HepG2 (cell line): ENCODE measurements around the gene NCOA4. TPM values are rescaled to one million over a fixed set of nuclear protein-coding genes. Genes with fewer than 3 reads are reported as not detected.
"Not testable (repeated sequence)": the region's sequence is repeated elsewhere in the genome, so short reads cannot be mapped to it uniquely, and the experiment has no call there.

ENCODE experiments used
- ATAC-seq: fragments of 200-7000 bp; cut with Tn5 transposase; 3 replicates; pipeline ENCODE4 v1.9.1; 2020; ENCODE audit warnings: mild to moderate bottlenecking, moderate library complexity
- BruUV-seq: library from RNA; stranded (reverse); fragments of 400-500 nt; replicated peaks from 2 replicates; lab custom pipeline; 2021; lab: Mats Ljungman, UMichigan
- CTCF ChIA-PET: fragments of 300-600 bp; formaldehyde crosslinking; extraction: SDS; loops from one replicate; lab custom pipeline; 2021; ENCODE audit warnings: low total read pairs, inconsistent platforms, low intra/inter-chr PET ratio; lab: Yijun Ruan, JAX
- POLR2A ChIA-PET: fragments of 350-600 bp; sonication (Branson Sonifier 250); formaldehyde crosslinking; loops from one replicate; lab custom pipeline; 2020; ENCODE audit warnings: antibody characterized with exemption, inconsistent platforms; lab: Yijun Ruan, JAX
- DNase-seq: peaks from one replicate; pipeline ENCODE4 v3.0.0-alpha.2; 2015; ENCODE audit warnings: low spot score
- FAIRE-seq: peaks from 3 replicates; lab custom pipeline; 2011; peaks lifted over from hg19 to GRCh38; lab: Jason Lieb, UNC
- H2AFZ ChIP-seq: one replicate; pipeline ENCODE4 v1.6.1; 2011; ENCODE audit warnings: low read length, inconsistent platforms
- H3K27ac ChIP-seq: fragments of 300-600 bp; 3 replicates; pipeline ENCODE4 v1.8.0; 2011; ENCODE audit warnings: mixed run types, mild to moderate bottlenecking, mixed read lengths, low read length, inconsistent platforms; ENCODE audit not compliant: insufficient read depth; ENCODE audit errors: extremely low read length
- H3K27me3 ChIP-seq, 2 experiments: fragments of 200-600 bp in 1 of 2; 2 replicates in 1 of 2; 3 replicates in 1 of 2; pipeline versions ENCODE4 v1.6.0 to v1.8.0; 2011; ENCODE audit warnings: low read length in 2 of 2, mild to moderate bottlenecking in 2 of 2, moderate library complexity in 2 of 2, inconsistent platforms in 1 of 2; ENCODE audit not compliant: insufficient read depth in 2 of 2, control insufficient read depth in 1 of 2
- H3K36me3 ChIP-seq, 2 experiments: fragments of 200-600 bp in 1 of 2; replicated peaks in 1 of 2; 2 replicates in 1 of 2; 3 replicates in 1 of 2; pipeline versions ENCODE4 v1.5.1 to v1.8.0; 2011; ENCODE audit warnings: low read length in 2 of 2, inconsistent platforms in 1 of 2; ENCODE audit not compliant: insufficient read depth in 2 of 2, control insufficient read depth in 1 of 2
- H3K4me1 ChIP-seq: 2 replicates; pipeline ENCODE4 v1.5.1; 2012; ENCODE audit warnings: low read length, inconsistent platforms; ENCODE audit not compliant: insufficient read depth
- H3K4me2 ChIP-seq: 2 replicates; pipeline ENCODE4 v1.6.0; 2011; ENCODE audit warnings: low read depth, low read length, inconsistent platforms
- H3K4me3 ChIP-seq, 3 experiments: fragments of 200-600 bp in 1 of 3; sonication (generic), shearing (Covaris generic) in 1 of 3; replicated peaks in 1 of 3; 2 replicates each; pipeline ENCODE4 v1.5.1; 2011 to 2016; ENCODE audit warnings: low read length in 3 of 3, inconsistent platforms in 2 of 3, low read depth in 2 of 3, mild to moderate bottlenecking in 2 of 3, control low read depth in 1 of 3, mixed read lengths in 1 of 3; ENCODE audit not compliant: insufficient read depth in 1 of 3
- H3K79me2 ChIP-seq: one replicate; pipeline ENCODE4 v1.6.1; 2011; ENCODE audit warnings: low read length, inconsistent platforms; ENCODE audit not compliant: insufficient read depth
- H3K9ac ChIP-seq: 2 replicates; pipeline ENCODE4 v1.6.0; 2011; ENCODE audit warnings: mild to moderate bottlenecking, low read depth, low read length, inconsistent platforms; ENCODE audit not compliant: insufficient read depth
- H3K9me3 ChIP-seq: 2 replicates; pipeline ENCODE4 v1.5.1; 2012; ENCODE audit warnings: mild to moderate bottlenecking, low read length
- H4K20me1 ChIP-seq: 2 replicates; pipeline ENCODE4 v1.6.0; 2011; ENCODE audit warnings: inconsistent platforms, mild to moderate bottlenecking, low read length, moderate library complexity; ENCODE audit not compliant: insufficient read depth
- ARNTL ChIP-seq: sonication (generic); formaldehyde crosslinking; IDR thresholded peaks from 2 replicates; pipeline ENCODE4 v1.4.0; 2020; ENCODE audit warnings: mild to moderate bottlenecking, missing genetic modification reagents
- BORCS8-MEF2B ChIP-seq: sonication (generic); formaldehyde crosslinking; IDR thresholded peaks from 2 replicates; pipeline ENCODE4 v1.8.0; 2022; ENCODE audit warnings: mild to moderate bottlenecking, missing genetic modification reagents
- EED ChIP-seq: sonication (generic); formaldehyde crosslinking; IDR thresholded peaks from 2 replicates; pipeline ENCODE4 v1.5.0; 2020; ENCODE audit warnings: mild to moderate bottlenecking, missing genetic modification reagents
- EHMT2 ChIP-seq: fragments of 200-600 bp; sonication (generic); IDR thresholded peaks from 2 replicates; pipeline ENCODE4 v1.7.0; 2017; ENCODE audit warnings: antibody characterized with exemption, low read depth, low read length, borderline replicate concordance
- EP300 ChIP-seq, 3 experiments: sonication (generic) in 1 of 3; formaldehyde crosslinking in 1 of 3; IDR thresholded peaks; 2 replicates each; pipeline versions ENCODE4 v1.5.1 to v1.6.1; 2011 to 2020; ENCODE audit warnings: low read depth in 2 of 3, low read length in 2 of 3, borderline replicate concordance in 1 of 3, improper control_type of control experiment in 1 of 3, mild to moderate bottlenecking in 1 of 3, missing genetic modification reagents in 1 of 3, moderate library complexity in 1 of 3
- NAIF1 ChIP-seq: sonication (generic); formaldehyde crosslinking; IDR thresholded peaks from 2 replicates; pipeline ENCODE4 v1.5.0; 2020; ENCODE audit warnings: mild to moderate bottlenecking, missing genetic modification reagents, borderline replicate concordance
- NFIC ChIP-seq: IDR thresholded peaks from 2 replicates; pipeline ENCODE4 v1.6.1; 2012; ENCODE audit warnings: mild to moderate bottlenecking, low read length, inconsistent platforms
- SALL2 ChIP-seq: sonication (generic); formaldehyde crosslinking; IDR thresholded peaks from 2 replicates; pipeline ENCODE4 v1.8.1; 2023; ENCODE audit warnings: mild to moderate bottlenecking, missing genetic modification reagents, inconsistent platforms
- STAT6 ChIP-seq: sonication (generic); formaldehyde crosslinking; IDR thresholded peaks from 2 replicates; pipeline ENCODE4 v1.4.0; 2020; ENCODE audit warnings: missing genetic modification reagents, mild to moderate bottlenecking, borderline replicate concordance
- ZNF547 ChIP-seq: sonication (generic); formaldehyde crosslinking; IDR thresholded peaks from 2 replicates; pipeline ENCODE4 v1.5.1; 2020; ENCODE audit warnings: mild to moderate bottlenecking, missing genetic modification reagents
- ZNF770 ChIP-seq: sonication (generic); formaldehyde crosslinking; IDR thresholded peaks from 2 replicates; pipeline ENCODE4 v1.5.0; 2020; ENCODE audit warnings: mild to moderate bottlenecking, missing genetic modification reagents
- ZSCAN30 ChIP-seq: sonication (generic); formaldehyde crosslinking; IDR thresholded peaks from 2 replicates; pipeline ENCODE4 v1.5.0; 2020; ENCODE audit warnings: mild to moderate bottlenecking, missing genetic modification reagents
- WGBS: methylation state at CpG from one replicate; pipeline ENCODE4 v1.1.6; 2017; ENCODE audit warnings: low lambda C conversion rate; 5-methylcytosine and 5-hydroxymethylcytosine counted together
- in situ Hi-C: cut with HindIII; loops from 2 replicates; pipeline ENCODE4 v1.10.0; 2017; ENCODE audit warnings: low pct_unique_long_range_greater_than_20kb; ENCODE audit not compliant: extremely low pct_ligation_motif_present
- intact Hi-C: fragments of 100-400 bp; cut with micrococcal nuclease; formaldehyde crosslinking; loops from one replicate; pipeline ENCODE4 v1.10.0; 2022; ENCODE audit not compliant: unreplicated experiment
- polyA plus RNA-seq, 8 experiments: library from polyadenylated mRNA; depleted of rRNA in 3 of 8; stranded (reverse) in 7 of 8; unstranded in 1 of 8; fragments of >200 nt; fragmentation: Illumina TruSeq in 4 of 8; extraction: Trizol in 4 of 8; gene quantifications; 2 replicates each; pipeline versions ENCODE4 v1.2.1 to v1.2.3, GENCODE V29; 2011 to 2016; ENCODE audit warnings: low read depth in 4 of 8, missing spikeins in 1 of 8, mixed read lengths in 1 of 8; ENCODE audit not compliant: insufficient read depth in 1 of 8
- total RNA-seq, 5 experiments: library from RNA; depleted of rRNA; stranded (reverse); fragments of >200 nt; fragmentation: Illumina TruSeq; extraction: Trizol; gene quantifications; 2 replicates each; pipeline ENCODE4 v1.2.3, GENCODE V29; 2016; ENCODE audit warnings: low read depth in 1 of 5

The NCOA4 gene
- total and polyA plus RNA-seq, 2 of the 13 experiments (the other 11 are each of a cell fraction or from before 2014, with no cell fraction given): 306 to 400 TPM

- no peak for TF ChIP-seq SALL2
- no peak for TF ChIP-seq EHMT2
- TF ChIP-seq NAIF1: 0 out of 2 replicates have a peak, but pooled peaks have one; percentile 7
- TF ChIP-seq ARNTL: no peak
- no peak for TF ChIP-seq ZNF547
- no peak for TF ChIP-seq ZSCAN30 (CRISPR knock-in tag)
- TF ChIP-seq ZNF770 (CRISPR knock-in tag): peak; percentile 86
- no peak for TF ChIP-seq BORCS8-MEF2B (CRISPR knock-in tag)
- TF ChIP-seq STAT6 (CRISPR knock-in tag): no peak
- TF ChIP-seq EED: no peak
- TF ChIP-seq EP300 (IDR thresholded peaks at IDR 0.05; ENCODE audit: low read depth in 2 of 2, low read length in 2 of 2): no peak
- no peak for TF ChIP-seq EP300 (CRISPR knock-in tag; IDR thresholded peaks at IDR 0.05; ENCODE audit: borderline replicate concordance)
- TF ChIP-seq NFIC: no peak
- TF ChIP-seq, all 625 proteins: peak for 5
These were observed 32.9 kb downstream of the NCOA4 start (continued) for GRCh38 chr10:45997557-45997956.

GRCh38 chr10:45985590-45985989 lies 44.8 kb downstream of the NCOA4 start:
- DNase-seq, H3K4me3 ChIP-seq, H2AFZ ChIP-seq, CTCF ChIA-PET, H3K9ac ChIP-seq, BruUV-seq, POLR2A ChIA-PET, H4K20me1 ChIP-seq, H3K27ac ChIP-seq, FAIRE-seq, H3K9me3 ChIP-seq, in situ Hi-C loops, H3K27me3 ChIP-seq, ATAC-seq, H3K4me2 ChIP-seq, intact Hi-C loops: not testable (repeated sequence)
- Histone ChIP-seq H3K36me3 (peaks cover 0 to 16% of the 10 kb centered on the region in 2 experiments; a peak in 3 of 5 replicates), H3K4me1 (peaks cover 31% of the 10 kb centered on the region), H3K79me2 (peaks cover 13% of the 10 kb centered on the region)
- WGBS: 91% methylated on average over 3 of the region's 3 CpGs
